ENCODE results near the gene APOBR.

Gene APOBR

DNA sequence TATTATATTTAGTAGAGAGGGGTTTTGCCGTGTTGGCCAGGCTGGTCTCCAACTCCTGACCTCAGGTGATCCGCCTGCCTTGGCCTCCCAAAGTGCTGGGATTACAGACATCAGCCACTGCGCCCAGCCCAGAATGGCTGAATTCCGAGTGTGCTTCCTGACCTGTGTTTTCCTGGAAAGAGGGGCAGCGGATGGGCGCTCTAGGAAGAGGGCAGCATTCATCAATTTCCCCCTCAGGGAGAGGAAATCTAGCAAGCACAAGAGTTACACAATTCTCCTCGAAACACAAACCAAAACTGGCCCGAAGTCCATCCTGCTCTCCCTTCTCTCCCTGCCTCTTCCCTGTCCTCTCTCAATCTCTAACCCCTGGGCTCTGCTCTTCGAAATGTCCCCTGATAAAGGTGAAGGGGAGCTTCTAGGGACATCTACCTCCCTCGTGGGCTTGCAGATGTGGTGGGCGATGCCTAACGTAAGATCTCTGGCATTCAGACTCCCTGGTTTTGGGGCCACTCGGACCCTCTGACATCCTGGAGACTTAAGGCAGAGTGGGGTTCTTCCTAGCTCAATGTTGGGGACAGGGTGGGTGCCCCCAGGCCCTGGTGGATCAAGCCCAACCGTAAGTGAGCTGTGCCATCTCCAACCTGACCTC lies 11.2 kb downstream of the APOBR start:
- TF ChIP-seq, protein P1, sequence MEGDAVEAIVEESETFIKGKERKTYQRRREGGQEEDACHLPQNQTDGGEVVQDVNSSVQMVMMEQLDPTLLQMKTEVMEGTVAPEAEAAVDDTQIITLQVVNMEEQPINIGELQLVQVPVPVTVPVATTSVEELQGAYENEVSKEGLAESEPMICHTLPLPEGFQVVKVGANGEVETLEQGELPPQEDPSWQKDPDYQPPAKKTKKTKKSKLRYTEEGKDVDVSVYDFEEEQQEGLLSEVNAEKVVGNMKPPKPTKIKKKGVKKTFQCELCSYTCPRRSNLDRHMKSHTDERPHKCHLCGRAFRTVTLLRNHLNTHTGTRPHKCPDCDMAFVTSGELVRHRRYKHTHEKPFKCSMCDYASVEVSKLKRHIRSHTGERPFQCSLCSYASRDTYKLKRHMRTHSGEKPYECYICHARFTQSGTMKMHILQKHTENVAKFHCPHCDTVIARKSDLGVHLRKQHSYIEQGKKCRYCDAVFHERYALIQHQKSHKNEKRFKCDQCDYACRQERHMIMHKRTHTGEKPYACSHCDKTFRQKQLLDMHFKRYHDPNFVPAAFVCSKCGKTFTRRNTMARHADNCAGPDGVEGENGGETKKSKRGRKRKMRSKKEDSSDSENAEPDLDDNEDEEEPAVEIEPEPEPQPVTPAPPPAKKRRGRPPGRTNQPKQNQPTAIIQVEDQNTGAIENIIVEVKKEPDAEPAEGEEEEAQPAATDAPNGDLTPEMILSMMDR (IDR thresholded peaks at IDR 0.05; ENCODE audit: control extremely low read depth, extremely low read depth, low read depth, missing control alignments), result no peak
- POLR2A ChIA-PET, result no interaction called here
- CTCF ChIA-PET, result no interaction called here
- DNase-seq (ENCODE audit: extremely low spot score), result no peak

DNA sequence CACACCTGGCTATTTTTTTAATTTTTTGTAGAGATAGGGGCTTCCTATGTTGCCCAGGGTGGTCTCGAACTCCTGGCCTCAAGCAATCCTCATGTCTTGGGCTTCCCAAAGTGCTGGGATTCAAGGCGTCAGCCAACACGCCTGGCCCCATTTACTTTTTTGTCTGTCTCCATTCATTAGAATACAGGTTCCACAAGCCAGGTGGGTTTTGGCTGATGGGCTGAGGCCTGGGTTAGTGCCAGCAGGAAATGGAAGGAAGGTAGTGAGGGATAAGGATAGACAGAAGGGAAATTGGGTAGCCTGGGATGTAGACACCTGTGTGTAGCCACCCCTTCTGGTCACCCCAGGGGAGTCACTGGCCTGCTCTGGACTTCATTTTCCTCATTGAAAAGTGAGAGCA lies 16.6 kb downstream of the APOBR start:
- DNase-seq (ENCODE audit: extremely low spot score), result no peak
- CTCF ChIA-PET, result no interaction called here
- POLR2A ChIA-PET, result no interaction called here
- TF ChIP-seq, protein P1 (IDR thresholded peaks at IDR 0.05; ENCODE audit: control extremely low read depth, extremely low read depth, low read depth, missing control alignments), result no peak

DNA sequence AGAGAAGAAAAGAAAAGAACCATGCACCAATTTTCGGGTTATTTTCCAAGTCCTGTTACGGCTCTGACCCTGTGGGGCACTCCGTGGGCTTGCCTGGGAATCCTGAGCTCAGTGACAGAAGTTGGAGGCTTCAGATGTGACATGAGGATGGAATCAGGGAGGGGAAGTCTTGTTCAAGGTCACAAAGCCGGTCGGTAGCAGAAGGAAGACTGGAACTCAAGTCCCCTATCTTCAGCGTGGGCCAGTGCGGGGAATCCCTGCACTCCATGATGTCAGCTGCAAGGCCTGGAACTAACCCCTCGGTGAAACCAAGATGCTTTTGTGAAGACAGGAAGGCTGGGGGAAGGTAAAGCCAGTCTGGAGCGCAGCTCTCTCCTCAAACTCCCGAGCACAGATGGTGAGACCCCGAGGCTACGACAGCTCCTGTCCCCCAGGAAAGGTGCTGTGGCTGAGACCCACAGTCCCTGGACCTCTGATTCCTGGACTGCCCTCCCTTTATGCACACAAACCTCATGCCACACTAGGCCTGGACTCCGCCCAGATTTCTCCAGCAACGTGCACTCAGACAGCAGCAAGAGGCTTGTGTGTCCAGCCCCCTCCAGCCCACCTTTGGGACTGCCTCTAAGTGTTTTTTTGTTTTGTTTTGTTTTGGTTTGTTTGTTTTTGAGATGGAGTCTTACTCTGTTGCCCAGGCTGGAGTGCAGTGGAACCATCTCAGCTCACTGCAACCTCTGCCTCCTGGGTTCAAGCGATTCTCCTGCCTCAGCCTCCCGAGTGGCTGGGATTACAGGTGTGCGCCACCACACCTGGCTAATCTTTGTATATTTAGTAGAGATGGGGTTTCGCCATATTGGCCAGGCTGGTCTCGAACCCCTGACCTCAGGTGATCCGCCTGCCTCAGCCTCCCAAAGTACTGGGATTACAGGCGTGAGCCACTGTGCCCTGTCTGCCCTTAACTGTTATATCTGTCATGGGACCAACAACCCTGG lies 17.7 kb downstream of the APOBR start:
- POLR2A ChIA-PET, result no interaction called here
- CTCF ChIA-PET, result no interaction called here
- TF ChIP-seq, protein P1 (IDR thresholded peaks at IDR 0.05; ENCODE audit: control extremely low read depth, extremely low read depth, low read depth, missing control alignments), result no peak
- peak; percentile 6 for DNase-seq (ENCODE audit: extremely low spot score)

DNA sequence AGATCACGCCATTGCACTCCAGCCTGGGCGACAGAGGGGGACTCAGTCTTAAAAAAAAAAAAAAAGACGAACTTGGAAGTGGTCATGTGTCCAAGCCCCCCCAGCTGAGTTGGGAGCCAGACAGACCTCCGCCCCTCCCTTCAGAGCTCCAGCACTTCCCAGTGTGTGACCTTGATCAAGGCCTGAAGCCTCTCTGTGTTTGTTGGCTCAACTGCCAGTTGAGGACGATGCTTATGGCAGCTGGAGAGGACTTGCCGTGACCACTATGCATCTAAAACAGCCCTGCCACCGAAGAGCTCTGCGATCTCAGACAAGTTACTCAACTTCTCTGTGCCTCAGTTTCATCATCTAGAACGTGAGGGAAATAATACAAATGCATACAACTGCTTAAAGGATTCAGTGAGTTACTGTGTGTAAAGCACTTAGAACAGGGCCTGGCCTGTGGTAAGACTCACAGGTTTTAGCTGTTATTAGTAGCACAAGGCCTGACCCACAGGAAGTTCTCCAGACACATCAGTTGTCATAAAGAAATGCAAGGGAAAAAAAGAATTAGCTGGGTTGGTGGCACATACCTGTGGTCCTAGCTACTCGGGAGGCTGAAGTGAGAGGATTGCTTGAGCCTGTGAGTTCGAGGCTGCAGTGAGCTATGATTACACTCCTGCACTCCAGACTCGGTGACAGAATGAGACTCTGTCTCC lies 19.2 kb downstream of the APOBR start:
- DNase-seq (ENCODE audit: extremely low spot score), result no peak
- POLR2A ChIA-PET, result no interaction called here
- TF ChIP-seq, protein P1 (IDR thresholded peaks at IDR 0.05; ENCODE audit: control extremely low read depth, extremely low read depth, low read depth, missing control alignments), result no peak
- CTCF ChIA-PET, result no interaction called here

DNA sequence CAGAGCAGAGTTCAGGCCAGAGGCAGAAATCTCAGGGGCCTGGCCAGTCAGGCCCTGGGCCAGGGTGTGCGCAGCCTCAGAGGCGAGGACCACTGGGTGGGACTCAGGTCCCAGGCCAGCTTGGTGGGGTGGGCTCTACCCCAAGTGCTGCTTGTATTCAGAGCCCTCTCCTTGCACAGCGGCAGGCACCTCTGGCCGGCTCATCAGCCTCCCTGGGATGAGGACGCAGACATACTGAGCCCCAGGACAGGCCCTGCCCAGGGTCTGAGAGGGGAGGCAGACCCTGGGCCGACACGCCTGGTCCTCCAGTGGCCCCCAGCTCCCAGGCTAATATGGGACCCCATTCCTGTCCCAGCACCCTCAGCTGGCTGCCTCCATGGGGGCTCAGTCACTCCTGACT lies 19.8 kb downstream of the APOBR start:
- ChIA-PET POLR2A (no interaction called here), CTCF (no interaction called here)
- no peak for DNase-seq (ENCODE audit: extremely low spot score)
- TF ChIP-seq, protein P1 (IDR thresholded peaks at IDR 0.05; ENCODE audit: control extremely low read depth, extremely low read depth, low read depth, missing control alignments), result no peak

DNA sequence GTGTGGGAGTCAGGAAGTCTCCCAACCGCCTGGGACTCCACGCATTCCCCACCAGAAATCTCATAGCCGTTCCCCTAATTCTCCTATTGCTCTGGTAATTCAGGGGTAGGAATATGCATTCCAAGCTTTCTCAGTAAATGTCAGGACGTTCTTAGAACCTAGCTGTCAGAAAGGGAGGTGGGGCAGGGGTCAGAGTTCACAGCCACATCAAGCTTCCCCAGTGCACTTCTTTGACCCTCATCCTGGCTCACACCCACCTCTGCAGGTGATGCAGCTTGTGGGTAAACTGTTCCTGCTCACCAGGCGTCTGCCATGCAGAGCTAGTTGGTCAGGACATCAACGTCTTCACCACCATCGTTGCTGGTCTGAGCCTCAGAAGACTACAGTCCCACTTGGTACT lies 26.2 kb downstream of the APOBR start:
- no peak for DNase-seq (ENCODE audit: extremely low spot score)
- CTCF ChIA-PET, result interaction anchor here (1.6 kb wide), 1 partner anchor 9 kb away, joined by 6 read pairs; no protein-coding TSS in a partner anchor
- POLR2A ChIA-PET, result no interaction called here
- TF ChIP-seq, protein P1 (IDR thresholded peaks at IDR 0.05; ENCODE audit: control extremely low read depth, extremely low read depth, low read depth, missing control alignments), result no peak

Data from GM10248 (cell line).